BLaER1 treated with 17β-estradiol and CSF1 and Interleukin-3, amounts not matched to agents 10 nM and 100 nM (cell line): Measurements from ENCODE around the gene HK2.
"Not testable (repeated sequence)": the region's sequence is repeated elsewhere in the genome, so short reads cannot be mapped to it uniquely, and the experiment has no call there.

Experiments used
- H3K27ac ChIP-seq, 11 experiments: shearing (Covaris generic); formaldehyde crosslinking; 2 replicates each; pipeline ENCODE4 v1.8.1; 2022
- H3K27me3 ChIP-seq, 11 experiments: shearing (Covaris generic); formaldehyde crosslinking; 2 replicates each; pipeline ENCODE4 v1.8.1; 2022
- H3K36me3 ChIP-seq, 11 experiments: shearing (Covaris generic); formaldehyde crosslinking; 2 replicates each; pipeline ENCODE4 v1.8.1; 2022
- H3K4me1 ChIP-seq, 10 experiments: shearing (Covaris generic); formaldehyde crosslinking; 2 replicates each; pipeline ENCODE4 v1.8.1; 2022
- H3K4me2 ChIP-seq, 11 experiments: shearing (Covaris generic); formaldehyde crosslinking; 2 replicates each; pipeline ENCODE4 v1.8.1; 2022
- H3K4me3 ChIP-seq, 10 experiments: shearing (Covaris generic); formaldehyde crosslinking; 2 replicates each; pipeline ENCODE4 v1.8.1; 2022
- H3K9ac ChIP-seq, 11 experiments: shearing (Covaris generic); formaldehyde crosslinking; 2 replicates each; pipeline ENCODE4 v1.8.1; 2022
- H3K9me3 ChIP-seq, 11 experiments: shearing (Covaris generic); formaldehyde crosslinking; replicated peaks in 1 of 11; 2 replicates each; pipeline ENCODE4 v1.8.1; 2022
- H4K20me1 ChIP-seq, 11 experiments: shearing (Covaris generic); formaldehyde crosslinking; 2 replicates each; pipeline ENCODE4 v1.8.1; 2022
- Cebpa-rat ChIP-seq, 11 experiments: shearing (Covaris generic); IDR thresholded peaks; 2 replicates each; pipeline ENCODE4 v1.8.1; 2022

Gene HK2

GRCh38 chr2:74833418-74834233, at the start of gene HK2:
Gene HK2 (plus strand): TSS chr2:74834127. CDS start chr2:74834581, 454 bp downstream.
- peak within 1 kb of the TSS; percentile 90 to 100 (median 97) for H3K4me3 ChIP-seq
- TF ChIP-seq Cebpa-rat (IDR thresholded peaks at IDR 0.05), result no peak
- H3K27me3 ChIP-seq, result no peaks in the 10 kb centered on the region
- H3K27ac ChIP-seq, result peak within 1 kb of the TSS; percentile 73 to 98 (median 96)
- H3K9ac ChIP-seq, result peak within 1 kb of the TSS; percentile 89 to 99 (median 96)
- H3K36me3 ChIP-seq, result peaks cover 0 to 20% (median 13%) of the 10 kb centered on the region in 11 experiments; a peak in 13 of 22 replicates
- H4K20me1 ChIP-seq, result peaks cover 20 to 44% (median 28%) of the 10 kb centered on the region in 11 experiments; a peak in 20 of 22 replicates
- H3K9me3 ChIP-seq, result peaks cover 0 to 4% (median 0%) of the 10 kb centered on the region in 11 experiments; a peak in 2 of 22 replicates
- H3K4me1 ChIP-seq, result peaks cover 46 to 60% (median 51%) of the 10 kb centered on the region in 10 experiments
- H3K4me2 ChIP-seq, result peak within 1 kb of the TSS; percentile 88 to 98 (median 95)

DNA sequence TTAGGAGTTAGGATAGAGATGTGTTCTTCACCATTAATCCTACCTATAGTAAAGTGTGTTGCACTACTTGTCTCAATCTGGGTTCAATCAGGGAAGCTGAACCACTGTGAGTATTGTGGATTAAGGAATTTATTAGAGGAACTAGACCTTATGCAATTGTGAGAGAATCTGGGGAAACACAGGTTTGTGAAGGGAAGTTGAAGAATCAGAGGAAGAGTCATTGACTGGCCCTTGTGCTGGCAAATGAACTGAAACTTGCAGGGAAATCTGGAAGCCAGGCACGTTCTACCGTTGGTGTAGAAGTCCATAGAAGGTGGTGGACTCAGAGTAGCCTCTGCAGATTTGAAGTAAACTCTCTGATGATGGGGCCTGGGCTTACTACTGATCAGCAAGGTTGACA, 44.7 kb upstream of the HK2 start:
- peaks cover 26 to 73% (median 53%) of the 10 kb centered on the region in 11 experiments for H3K9me3 ChIP-seq
- 0 out of 22 replicates have a peak, but pooled peaks of 1 of the 11 experiments have one; percentile 23 for TF ChIP-seq Cebpa-rat (IDR thresholded peaks at IDR 0.05)
- 0 out of 22 replicates have a peak, but pooled peaks cover 0 to 3% (median 0%) of the 10 kb centered on the region in 11 experiments for H3K36me3 ChIP-seq
- no peaks in the 10 kb centered on the region for H4K20me1 ChIP-seq
- H3K4me2 ChIP-seq, result peak overlapping the region in 5 of 11 experiments; percentile 6 to 81 (median 59); a peak in 8 of 22 replicates
- peak overlapping the region in 2 of 11 experiments; percentile 34 to 56; a peak in 3 of 22 replicates for H3K27ac ChIP-seq
- H3K27me3 ChIP-seq, result no peaks in the 10 kb centered on the region
- no peak overlapping the region for H3K4me3 ChIP-seq
- no peak overlapping the region for H3K9ac ChIP-seq
- H3K4me1 ChIP-seq, result peaks cover 5 to 24% (median 8%) of the 10 kb centered on the region in 10 experiments; a peak in 13 of 20 replicates

DNA sequence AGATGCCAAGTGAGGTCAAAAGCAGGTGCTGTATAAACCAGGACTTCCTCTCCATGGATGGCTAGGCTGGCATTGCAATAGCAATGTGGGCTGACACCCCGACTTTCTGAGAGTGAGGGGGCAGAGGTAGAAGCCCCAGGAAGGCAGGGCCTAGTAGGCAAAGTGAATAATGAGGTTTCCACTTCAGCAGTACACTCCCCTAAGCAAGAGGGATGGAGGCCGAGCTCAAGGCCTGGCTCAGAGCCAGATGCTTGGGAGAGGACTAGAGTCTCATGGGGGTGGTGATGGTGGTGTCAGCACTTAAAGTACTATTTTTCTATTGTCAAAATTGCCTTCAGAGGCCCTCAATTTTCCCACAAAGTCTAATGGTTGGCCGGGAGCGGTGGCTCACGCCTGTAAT, 41.6 kb upstream of the HK2 start:
- no peaks in the 10 kb centered on the region for H3K27me3 ChIP-seq
- H3K9ac ChIP-seq, result no peak overlapping the region
- no peak overlapping the region for H3K27ac ChIP-seq
- H3K9me3 ChIP-seq, result peaks cover 15 to 49% (median 33%) of the 10 kb centered on the region in 11 experiments
- peaks cover 5 to 24% (median 8%) of the 10 kb centered on the region in 10 experiments; a peak in 13 of 20 replicates for H3K4me1 ChIP-seq
- 0 out of 22 replicates have a peak, but pooled peaks cover 0 to 3% (median 0%) of the 10 kb centered on the region in 11 experiments for H3K36me3 ChIP-seq
- H3K4me3 ChIP-seq, result no peak overlapping the region
- H3K4me2 ChIP-seq, result peak overlapping the region in 2 of 11 experiments; percentile 22 to 32; a peak in 2 of 22 replicates
- no peaks in the 10 kb centered on the region for H4K20me1 ChIP-seq
- TF ChIP-seq Cebpa-rat (IDR thresholded peaks at IDR 0.05), result no peak

GRCh38 chr2:74794878-74795277, 39.0 kb upstream of the HK2 start:
- not testable (repeated sequence) for H3K36me3 ChIP-seq, H3K4me3 ChIP-seq, H3K27ac ChIP-seq, H3K9ac ChIP-seq, H3K4me2 ChIP-seq, H3K27me3 ChIP-seq, H4K20me1 ChIP-seq
- H3K9me3 ChIP-seq, result peaks cover 4 to 39% (median 20%) of the 10 kb centered on the region in 11 experiments; a peak in 20 of 22 replicates
- peaks cover 5 to 11% (median 5%) of the 10 kb centered on the region in 10 experiments; a peak in 13 of 20 replicates for H3K4me1 ChIP-seq

- peak overlapping the region in 7 of 11 experiments; percentile 15 to 77 (median 68); a peak in 12 of 22 replicates for H3K27ac ChIP-seq
- TF ChIP-seq Cebpa-rat (IDR thresholded peaks at IDR 0.05), result no peak
These were observed 27.5 kb upstream of the HK2 start for GRCh38 chr2:74806355-74806839.

DNA sequence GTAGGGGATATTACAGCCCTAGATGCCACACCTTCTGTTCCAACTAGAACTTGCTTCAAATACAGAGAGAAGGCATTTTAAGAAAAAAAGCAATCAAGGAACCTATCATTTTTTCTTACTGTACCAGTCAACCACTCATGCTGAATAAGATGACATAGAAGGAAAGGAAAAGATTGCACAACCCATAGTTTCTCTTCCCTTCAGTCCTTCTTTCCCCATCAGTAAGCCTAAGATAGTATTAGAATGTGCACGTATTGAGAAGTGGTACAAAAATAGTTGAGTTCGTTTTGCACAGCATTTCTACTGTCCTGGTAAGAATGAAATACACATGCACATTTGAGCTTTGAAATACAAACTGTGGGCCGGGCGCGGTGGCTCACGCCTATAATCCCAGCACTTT, 27.0 kb upstream of the HK2 start:
- H3K27ac ChIP-seq, result peak overlapping the region in 7 of 11 experiments; percentile 15 to 77 (median 68); a peak in 13 of 22 replicates
- H4K20me1 ChIP-seq, result no peaks in the 10 kb centered on the region
- H3K4me3 ChIP-seq, result no peak overlapping the region
- no peaks in the 10 kb centered on the region for H3K27me3 ChIP-seq
- TF ChIP-seq Cebpa-rat (IDR thresholded peaks at IDR 0.05), result peak in 6 of 11 experiments; percentile 11 to 86 (median 78); a peak in 8 of 22 replicates
- peak overlapping the region in 2 of 11 experiments; percentile 18 to 38; a peak in 2 of 22 replicates for H3K9ac ChIP-seq
- peak overlapping the region in 8 of 11 experiments; percentile 37 to 81 (median 65); a peak in 14 of 22 replicates for H3K4me2 ChIP-seq
- peaks cover 0 to 8% (median 4%) of the 10 kb centered on the region in 11 experiments; a peak in 4 of 22 replicates for H3K9me3 ChIP-seq
- H3K36me3 ChIP-seq, result no peaks in the 10 kb centered on the region
- peaks cover 0 to 63% (median 21%) of the 10 kb centered on the region in 10 experiments; a peak in 12 of 20 replicates for H3K4me1 ChIP-seq

More at GRCh38 chr2:74806355-74806839, 27.5 kb upstream of the HK2 start:
- no peak overlapping the region for H3K4me3 ChIP-seq
- H3K27me3 ChIP-seq, result no peaks in the 10 kb centered on the region
- peak overlapping the region in 8 of 11 experiments; percentile 37 to 81 (median 65); a peak in 13 of 22 replicates for H3K4me2 ChIP-seq
- no peaks in the 10 kb centered on the region for H3K36me3 ChIP-seq
- peak overlapping the region in 2 of 11 experiments; percentile 18 to 38; a peak in 2 of 22 replicates for H3K9ac ChIP-seq
- H3K4me1 ChIP-seq, result peaks cover 0 to 60% (median 21%) of the 10 kb centered on the region in 10 experiments; a peak in 12 of 20 replicates
- peaks cover 0 to 8% (median 4%) of the 10 kb centered on the region in 11 experiments; a peak in 4 of 22 replicates for H3K9me3 ChIP-seq
- no peaks in the 10 kb centered on the region for H4K20me1 ChIP-seq

GRCh38 chr2:74812787-74813590, 20.9 kb upstream of the HK2 start:
- peaks cover 24 to 68% (median 31%) of the 10 kb centered on the region in 10 experiments for H3K4me1 ChIP-seq
- no peak overlapping the region for H3K27ac ChIP-seq
- H3K36me3 ChIP-seq, result no peaks in the 10 kb centered on the region
- no peaks in the 10 kb centered on the region for H3K9me3 ChIP-seq
- H4K20me1 ChIP-seq, result no peaks in the 10 kb centered on the region
- no peak overlapping the region for H3K4me3 ChIP-seq
- no peaks in the 10 kb centered on the region for H3K27me3 ChIP-seq
- H3K9ac ChIP-seq, result no peak overlapping the region
- TF ChIP-seq Cebpa-rat (IDR thresholded peaks at IDR 0.05), result no peak
- H3K4me2 ChIP-seq, result no peak overlapping the region

GRCh38 chr2:74814102-74814501, 19.8 kb upstream of the HK2 start:
- Histone ChIP-seq H3K36me3 (no peaks in the 10 kb centered on the region), H3K9ac (no peak overlapping the region), H3K9me3 (no peaks in the 10 kb centered on the region), H3K4me1 (peaks cover 24 to 67% (median 32%) of the 10 kb centered on the region in 10 experiments), H4K20me1 (no peaks in the 10 kb centered on the region), H3K27me3 (no peaks in the 10 kb centered on the region), H3K27ac (no peak overlapping the region), H3K4me3 (no peak overlapping the region), H3K4me2 (peak overlapping the region in 3 of 11 experiments; percentile 89 to 97 (median 95); a peak in 5 of 22 replicates)
- TF ChIP-seq Cebpa-rat (IDR thresholded peaks at IDR 0.05), result no peak
